Activated CD4-positive, alpha-beta T cell treated with anti-CD3 and anti-CD28 coated beads, Interleukin-2, amount 10 ng/mL, durations not matched to agents 7 days and 5 days (primary cell): Measurements from ENCODE around the gene TWF2. TPM values are rescaled to one million over a fixed set of nuclear protein-coding genes. Genes with fewer than 3 reads are reported as not detected.
A peak's percentile ranks its signal among the peaks of the same experiment; 100 is the strongest.

Experiments used
- CTCF ChIA-PET: fragments of 350-600 bp; sonication (Branson Sonifier 250); formaldehyde crosslinking; loops from one replicate; lab custom pipeline; 2021; ENCODE audit warnings: antibody characterized with exemption; lab: Charles Lee
- POLR2A ChIA-PET: fragments of 350-600 bp; sonication (Branson Sonifier 250); formaldehyde crosslinking; loops from one replicate; lab custom pipeline; 2021; ENCODE audit warnings: antibody characterized with exemption; lab: Charles Lee
- DNase-seq: peaks from one replicate; pipeline ENCODE4 v3.0.0-alpha.2; 2020
- H3K27ac Mint-ChIP-seq: one replicate; pipeline ENCODE4 v1.8.0; 2021; ENCODE audit warnings: mild to moderate bottlenecking, moderate library complexity, mixed read lengths
- H3K27me3 Mint-ChIP-seq: one replicate; pipeline ENCODE4 v1.8.0; 2021; ENCODE audit warnings: mixed read lengths
- H3K36me3 Mint-ChIP-seq: one replicate; pipeline ENCODE4 v1.8.0; 2021; ENCODE audit warnings: low read depth, mixed read lengths
- H3K4me1 Mint-ChIP-seq: one replicate; pipeline ENCODE4 v1.8.0; 2021; ENCODE audit warnings: mixed read lengths
- H3K4me3 Mint-ChIP-seq: one replicate; pipeline ENCODE4 v1.8.0; 2021; ENCODE audit warnings: mild to moderate bottlenecking, moderate library complexity, mixed read lengths
- H3K9me3 Mint-ChIP-seq: one replicate; pipeline ENCODE4 v1.8.0; 2021; ENCODE audit warnings: mixed read lengths
- total RNA-seq, 2 experiments: library from RNA; stranded (reverse); gene quantifications; one replicate each; pipeline ENCODE4 v1.2.3, GENCODE V29; 2021

TWF2 gene
- total RNA-seq, 2 experiments from 2014 or later: 117 to 119 TPM

GRCh38 chr3:52227117-52227516 lies 11.8 kb downstream of the TWF2 start:
- Mint-ChIP-seq H3K4me3 (no peak overlapping the region), H3K36me3 (peaks cover 37% of the 10 kb centered on the region), H3K27me3 (no peaks in the 10 kb centered on the region), H3K27ac (peak overlapping the region; percentile 57), H3K4me1 (peaks cover 59% of the 10 kb centered on the region), H3K9me3 (no peaks in the 10 kb centered on the region)
- DNase-seq: no peak
- CTCF ChIA-PET: interaction anchor here (1.6 kb wide), 1 partner anchor 9 kb away, joined by 4 read pairs; no protein-coding TSS in a partner anchor
- POLR2A ChIA-PET: no interaction called here

DNA sequence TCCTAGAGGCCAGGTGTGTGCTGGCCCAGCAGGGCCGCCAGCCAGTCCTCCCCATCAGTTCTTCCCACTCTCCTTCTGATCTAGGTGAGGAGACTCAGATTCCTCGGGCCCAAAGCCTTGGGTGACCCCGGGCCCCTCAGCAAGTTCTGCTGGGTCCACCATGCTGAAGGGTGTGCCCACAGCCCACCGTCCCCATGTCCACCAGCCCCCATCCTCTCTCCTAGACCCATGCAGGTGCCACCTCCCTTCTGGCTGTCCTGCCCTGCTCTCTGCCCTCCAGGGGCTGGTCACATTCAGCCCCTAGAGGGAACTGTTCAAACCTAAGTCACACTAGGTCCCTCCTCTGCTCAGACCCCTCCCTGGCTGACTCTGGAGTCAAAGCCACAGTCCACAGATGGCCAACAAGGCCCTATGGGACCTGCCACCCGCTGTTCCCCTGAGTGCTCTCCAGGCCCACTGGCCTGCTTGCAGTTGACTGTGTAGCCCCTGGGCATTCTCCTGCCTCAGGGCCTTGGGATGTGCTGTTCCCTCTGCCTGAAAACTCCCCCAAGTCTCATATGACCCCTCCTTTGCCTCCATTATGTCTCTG lies 12.6 kb downstream of the TWF2 start:
- ChIA-PET CTCF (interaction anchor here (0.6 to 10.9 kb wide), 5 partner anchors 8 to 497 kb away, joined by 3 to 91 read pairs (median 4); partner anchors contain the start of gene TWF2), POLR2A (no interaction called here)
- H3K4me1 Mint-ChIP-seq: peaks cover 61% of the 10 kb centered on the region
- DNase-seq: peak; percentile 3
- no peak overlapping the region for H3K4me3 Mint-ChIP-seq
- peaks cover 32% of the 10 kb centered on the region for H3K36me3 Mint-ChIP-seq
- H3K9me3 Mint-ChIP-seq: no peaks in the 10 kb centered on the region
- no peaks in the 10 kb centered on the region for H3K27me3 Mint-ChIP-seq
- peak overlapping the region; percentile 79 for H3K27ac Mint-ChIP-seq

DNA sequence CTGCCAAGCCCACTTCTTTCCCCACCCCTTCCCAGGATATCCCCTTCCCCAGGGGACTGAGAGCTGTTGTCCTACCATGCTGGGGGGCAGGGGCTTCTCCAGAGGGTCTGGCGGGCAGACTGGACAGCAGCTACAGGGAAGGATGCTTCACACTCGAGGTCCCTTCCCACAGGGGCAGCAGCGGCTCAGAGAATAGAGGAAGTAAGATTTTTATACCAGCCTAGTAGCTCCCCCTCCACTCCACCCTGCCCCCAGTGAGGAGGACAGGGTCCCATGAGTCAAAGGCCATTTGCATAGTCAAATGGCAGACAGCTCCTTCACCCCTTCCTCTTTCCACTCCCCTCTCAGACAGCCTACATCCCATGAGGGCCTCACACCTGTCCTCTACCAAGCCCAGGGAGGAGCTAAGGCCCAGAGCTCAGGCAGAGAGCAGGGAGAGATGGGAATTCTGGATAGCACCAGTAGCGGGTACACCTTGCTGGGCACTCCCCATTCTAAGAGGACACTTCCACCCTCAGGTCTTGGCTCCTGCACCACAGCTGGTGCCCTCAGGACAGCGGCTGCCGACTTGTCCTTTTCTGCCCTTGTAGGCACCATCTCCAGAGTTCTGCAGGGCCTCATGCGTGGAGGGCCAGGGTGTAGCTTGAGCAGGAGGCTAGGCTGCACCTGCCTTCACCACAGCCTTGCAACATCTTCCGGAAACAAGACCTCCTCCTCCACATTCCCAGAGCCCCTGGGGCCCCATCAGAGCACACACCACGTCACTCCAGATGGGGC lies 13.3 kb downstream of the TWF2 start, which contains the start of gene TLR9:
Gene TLR9 (minus strand): TSS at position 194 of the 777 bp plus-strand sequence. CDS start 116 bp downstream, at position 78.
- Mint-ChIP-seq H3K36me3 (peaks cover 28% of the 10 kb centered on the region), H3K27ac (peak within 1 kb of the TSS; percentile 79), H3K4me3 (no peak within 1 kb of the TSS), H3K27me3 (no peaks in the 10 kb centered on the region), H3K4me1 (peaks cover 66% of the 10 kb centered on the region), H3K9me3 (no peaks in the 10 kb centered on the region)
- POLR2A ChIA-PET: no interaction called here
- DNase-seq: no peak
- CTCF ChIA-PET: interaction anchor here (0.6 to 10.9 kb wide), 9 partner anchors 9 to 496 kb away, joined by 3 to 91 read pairs (median 3); partner anchors contain the start of gene TWF2

DNA sequence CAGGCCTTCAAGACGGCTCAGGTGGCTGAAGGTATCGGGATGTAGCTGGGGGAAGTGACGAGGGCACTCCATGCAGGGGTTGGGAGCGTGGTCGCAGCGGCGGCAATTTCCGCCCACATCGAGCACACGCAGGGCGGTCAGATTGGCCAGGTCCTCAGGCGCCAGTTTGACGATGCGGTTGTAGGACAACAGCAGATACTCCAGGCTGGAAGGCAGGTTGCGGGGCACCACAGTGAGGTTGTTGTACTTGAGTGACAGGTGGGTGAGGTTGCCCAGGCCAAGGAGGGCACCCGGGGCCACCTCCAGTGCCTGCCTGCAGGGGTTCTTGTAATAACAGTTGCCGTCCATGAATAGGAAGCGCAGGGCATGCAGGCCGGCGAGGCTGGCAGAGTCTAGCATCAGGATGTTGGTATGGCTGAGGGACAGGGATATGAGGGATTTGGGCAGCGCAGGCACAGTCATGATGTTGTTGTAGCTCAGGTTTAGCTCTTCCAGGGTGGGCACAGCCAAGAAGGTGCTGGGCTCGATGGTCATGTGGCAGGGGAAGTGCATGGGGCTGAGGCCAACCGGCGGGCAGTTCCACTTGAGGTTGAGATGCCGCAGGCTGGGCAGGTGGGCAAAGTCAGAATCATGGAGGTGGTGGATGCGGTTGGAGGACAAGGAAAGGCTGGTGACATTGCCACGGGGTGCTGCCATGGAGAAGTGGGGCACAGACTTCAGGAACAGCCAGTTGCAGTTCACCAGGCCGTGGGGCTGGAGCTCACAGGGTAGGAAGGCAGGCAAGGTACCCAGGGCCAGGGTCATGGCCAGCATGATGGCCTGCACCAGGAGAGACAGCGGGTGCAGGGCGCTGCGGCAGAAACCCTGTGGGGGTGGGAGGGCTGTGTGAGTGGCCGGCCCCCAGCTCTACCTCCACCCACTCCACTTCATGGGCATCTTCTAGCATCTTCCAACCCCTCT lies 15.2 kb downstream of the TWF2 start:
- ChIA-PET POLR2A (interaction anchor here (0.6 kb wide), 1 partner anchor 54 kb away, joined by 3 read pairs; no protein-coding TSS in a partner anchor), CTCF (interaction anchor here (4.6 to 10.9 kb wide), 4 partner anchors 7 to 117 kb away, joined by 48 to 91 read pairs (median 82); partner anchors contain the start of genes TWF2 and WDR82)
- H3K4me1 Mint-ChIP-seq: peaks cover 80% of the 10 kb centered on the region
- peaks cover 13% of the 10 kb centered on the region for H3K36me3 Mint-ChIP-seq
- H3K9me3 Mint-ChIP-seq: no peaks in the 10 kb centered on the region
- H3K27ac Mint-ChIP-seq: peak overlapping the region; percentile 79
- no peak for DNase-seq
- no peaks in the 10 kb centered on the region for H3K27me3 Mint-ChIP-seq
- peak overlapping the region; percentile 29 for H3K4me3 Mint-ChIP-seq

- Mint-ChIP-seq H3K36me3 (peaks cover 10% of the 10 kb centered on the region), H3K4me3 (peak overlapping the region; percentile 77), H3K27me3 (no peaks in the 10 kb centered on the region), H3K9me3 (no peaks in the 10 kb centered on the region), H3K27ac (peak overlapping the region; percentile 94), H3K4me1 (peaks cover 92% of the 10 kb centered on the region)
- no peak for DNase-seq
- ChIA-PET POLR2A (no interaction called here), CTCF (interaction anchor here (0.6 to 10.9 kb wide), 12 partner anchors 8 to 230 kb away, joined by 3 to 91 read pairs (median 4); partner anchors contain the start of genes PPM1M, TWF2 and WDR82)
Observed at GRCh38 chr3:52222319-52223221, 16.4 kb downstream of the TWF2 start.

- peak overlapping the region; percentile 94 for H3K27ac Mint-ChIP-seq
- H3K27me3 Mint-ChIP-seq: no peaks in the 10 kb centered on the region
- POLR2A ChIA-PET: no interaction called here
- H3K9me3 Mint-ChIP-seq: no peaks in the 10 kb centered on the region
- peaks cover 10% of the 10 kb centered on the region for H3K36me3 Mint-ChIP-seq
- peak; percentile 84 for DNase-seq
- peak overlapping the region; percentile 77 for H3K4me3 Mint-ChIP-seq
- CTCF ChIA-PET: interaction anchor here (0.9 to 10.9 kb wide), 19 partner anchors 9 to 220 kb away, joined by 3 to 91 read pairs (median 4); partner anchors contain the start of genes PPM1M, TWF2 and WDR82
- H3K4me1 Mint-ChIP-seq: peaks cover 95% of the 10 kb centered on the region
Observed at GRCh38 chr3:52221563-52222318, 17.2 kb downstream of the TWF2 start.

DNA sequence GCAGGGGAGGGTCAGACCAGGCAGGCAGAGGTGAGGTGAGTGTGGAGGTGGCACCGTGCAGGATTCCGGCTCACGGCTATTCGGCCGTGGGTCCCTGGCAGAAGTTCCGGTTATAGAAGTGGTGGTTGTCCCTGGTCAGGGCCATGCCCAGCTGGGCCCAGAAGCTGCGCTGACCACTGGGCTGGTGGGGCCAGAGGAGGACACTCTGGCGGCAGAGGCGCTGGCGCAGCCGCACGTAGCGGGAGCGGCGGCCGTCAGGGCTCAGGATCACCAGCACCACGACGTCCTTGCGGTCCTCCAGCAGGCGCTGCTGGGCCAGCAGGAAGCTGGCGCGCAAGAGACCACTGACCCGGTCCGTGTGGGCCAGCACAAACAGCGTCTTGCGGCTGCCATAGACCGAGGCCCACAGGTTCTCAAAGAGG lies 17.8 kb downstream of the TWF2 start:
- H3K4me3 Mint-ChIP-seq: peak overlapping the region; percentile 77
- H3K27ac Mint-ChIP-seq: peak overlapping the region; percentile 94
- POLR2A ChIA-PET: no interaction called here
- DNase-seq: no peak
- peaks cover 95% of the 10 kb centered on the region for H3K4me1 Mint-ChIP-seq
- peaks cover 12% of the 10 kb centered on the region for H3K36me3 Mint-ChIP-seq
- H3K27me3 Mint-ChIP-seq: no peaks in the 10 kb centered on the region
- H3K9me3 Mint-ChIP-seq: no peaks in the 10 kb centered on the region
- CTCF ChIA-PET: interaction anchor here (0.7 to 10.9 kb wide), 34 partner anchors 9 to 232 kb away, joined by 3 to 91 read pairs (median 4); partner anchors contain the start of genes DNAH1, PPM1M, SEMA3G and TWF2

- Mint-ChIP-seq H3K27ac (peak overlapping the region; percentile 80), H3K9me3 (no peaks in the 10 kb centered on the region), H3K4me3 (peak overlapping the region; percentile 48), H3K36me3 (peaks cover 16% of the 10 kb centered on the region), H3K4me1 (peaks cover 95% of the 10 kb centered on the region), H3K27me3 (no peaks in the 10 kb centered on the region)
- CTCF ChIA-PET: interaction anchor here (0.7 to 10.9 kb wide), 36 partner anchors 9 to 232 kb away, joined by 3 to 91 read pairs (median 4); partner anchors contain the start of genes DNAH1, SEMA3G, TWF2 and WDR82
- POLR2A ChIA-PET: no interaction called here
- peak; percentile 91 for DNase-seq
Observed at GRCh38 chr3:52220380-52221026, 18.5 kb downstream of the TWF2 start.

GRCh38 chr3:52218937-52219650 lies 19.9 kb downstream of the TWF2 start:
- POLR2A ChIA-PET: no interaction called here
- H3K9me3 Mint-ChIP-seq: no peaks in the 10 kb centered on the region
- H3K4me1 Mint-ChIP-seq: peaks cover 89% of the 10 kb centered on the region
- DNase-seq: no peak
- peak overlapping the region; percentile 32 for H3K4me3 Mint-ChIP-seq
- H3K27me3 Mint-ChIP-seq: no peaks in the 10 kb centered on the region
- CTCF ChIA-PET: interaction anchor here (0.6 to 10.9 kb wide), 12 partner anchors 8 to 596 kb away, joined by 3 to 91 read pairs (median 4); partner anchors contain the start of genes TWF2 and WDR82
- H3K36me3 Mint-ChIP-seq: peaks cover 30% of the 10 kb centered on the region
- H3K27ac Mint-ChIP-seq: peak overlapping the region; percentile 93
